AG04450 (cell line): ENCODE data around the gene CHRD. TPM values are rescaled to one million over a fixed set of nuclear protein-coding genes. Genes with fewer than 3 reads are reported as not detected.

Source experiments
- CTCF ChIA-PET: fragments of 300-600, 350-600 bp; formaldehyde crosslinking; extraction: SDS; loops from one replicate; lab custom pipeline; 2022; ENCODE audit warnings: antibody characterized with exemption, inconsistent platforms; lab: Charles Lee
- POLR2A ChIA-PET: fragments of 350-600 bp; formaldehyde crosslinking; extraction: SDS; loops from one replicate; lab custom pipeline; 2021; ENCODE audit warnings: antibody characterized with exemption, inconsistent platforms; lab: Yijun Ruan, JAX
- DNase-seq: peaks from one replicate; pipeline ENCODE4 v3.0.0-alpha.2; 2011; ENCODE audit warnings: low read depth, low spot score
- H3K27ac ChIP-seq: one replicate; pipeline ENCODE4 v1.5.1; 2012; ENCODE audit warnings: low read depth, low read length, control low read depth
- H3K27me3 ChIP-seq: one replicate; pipeline ENCODE4 v1.6.0; 2012; ENCODE audit warnings: low read length; ENCODE audit not compliant: control insufficient read depth, insufficient read depth
- H3K4me3 ChIP-seq: 2 replicates; pipeline ENCODE4 v1.5.1; 2011; ENCODE audit warnings: mild to moderate bottlenecking, low read depth, low read length, control low read depth
- H3K9me3 ChIP-seq: 2 replicates; pipeline ENCODE4 v1.5.1; 2012; ENCODE audit warnings: low read length; ENCODE audit not compliant: control insufficient read depth, insufficient read depth
- CTCF ChIP-seq: IDR thresholded peaks from 2 replicates; pipeline ENCODE4 v1.5.1; 2011; ENCODE audit warnings: low read depth, low read length, control low read depth, inconsistent platforms
- polyA plus RNA-seq: library from polyadenylated mRNA; depleted of rRNA; stranded (reverse); fragments of >200 nt; gene quantifications from 2 replicates; pipeline ENCODE4 v1.2.3, GENCODE V29; 2011

The CHRD gene
- polyA plus RNA-seq, 1 experiment: 0.12 TPM

GRCh38 chr3:184409331-184409926 is 29.6 kb downstream of the CHRD start:
- Histone ChIP-seq H3K27me3 (peaks cover 23% of the 10 kb centered on the region), H3K9me3 (no peaks in the 10 kb centered on the region), H3K4me3 (no peak overlapping the region), H3K27ac (no peak overlapping the region)
- DNase-seq: no peak
- no peak for TF ChIP-seq CTCF
- POLR2A ChIA-PET: no interaction called here
- CTCF ChIA-PET: interaction anchor here (0.5 to 0.7 kb wide), 2 partner anchors 123 to 340 kb away, joined by 3 to 4 read pairs; no protein-coding TSS in a partner anchor

- ChIA-PET CTCF (interaction anchor here (0.7 kb wide), 1 partner anchor 340 kb away, joined by 3 read pairs; no protein-coding TSS in a partner anchor), POLR2A (no interaction called here)
- no peak for TF ChIP-seq CTCF
Observed at GRCh38 chr3:184409946-184410500, 30.2 kb downstream of the CHRD start.

GRCh38 chr3:184414418-184415202 is 34.8 kb downstream of the CHRD start:
- ChIA-PET CTCF (interaction anchor here (0.6 to 1.1 kb wide), 4 partner anchors 17 to 351 kb away, joined by 3 to 4 read pairs (median 3); no protein-coding TSS in a partner anchor), POLR2A (no interaction called here)
- Histone ChIP-seq H3K27me3 (peaks cover 7% of the 10 kb centered on the region), H3K27ac (no peak overlapping the region), H3K9me3 (no peaks in the 10 kb centered on the region), H3K4me3 (no peak overlapping the region)
- no peak for TF ChIP-seq CTCF
- DNase-seq: no peak

More at GRCh38 chr3:184409946-184410500, 30.2 kb downstream of the CHRD start:
- DNase-seq: no peak
- Histone ChIP-seq H3K4me3 (no peak overlapping the region), H3K27ac (no peak overlapping the region), H3K9me3 (no peaks in the 10 kb centered on the region), H3K27me3 (peaks cover 22% of the 10 kb centered on the region)

- DNase-seq: no peak
- Histone ChIP-seq H3K27me3 (peaks cover 6% of the 10 kb centered on the region), H3K27ac (no peak overlapping the region), H3K4me3 (no peak overlapping the region), H3K9me3 (no peaks in the 10 kb centered on the region)
- ChIA-PET CTCF (interaction anchor here (0.6 to 1.1 kb wide), 4 partner anchors 43 to 351 kb away, joined by 3 to 4 read pairs (median 3); no protein-coding TSS in a partner anchor), POLR2A (no interaction called here)
- no peak for TF ChIP-seq CTCF
Observed at GRCh38 chr3:184415203-184415490, 35.3 kb downstream of the CHRD start.
